Left forelimb (tissue), 1 donor: ENCODE data around the gene SIN3A.

Experiments
- DNase-seq: peaks from one replicate; pipeline ENCODE4 v3.0.0-alpha.2; 2018; ENCODE audit warnings: low spot score

Gene SIN3A

DNA sequence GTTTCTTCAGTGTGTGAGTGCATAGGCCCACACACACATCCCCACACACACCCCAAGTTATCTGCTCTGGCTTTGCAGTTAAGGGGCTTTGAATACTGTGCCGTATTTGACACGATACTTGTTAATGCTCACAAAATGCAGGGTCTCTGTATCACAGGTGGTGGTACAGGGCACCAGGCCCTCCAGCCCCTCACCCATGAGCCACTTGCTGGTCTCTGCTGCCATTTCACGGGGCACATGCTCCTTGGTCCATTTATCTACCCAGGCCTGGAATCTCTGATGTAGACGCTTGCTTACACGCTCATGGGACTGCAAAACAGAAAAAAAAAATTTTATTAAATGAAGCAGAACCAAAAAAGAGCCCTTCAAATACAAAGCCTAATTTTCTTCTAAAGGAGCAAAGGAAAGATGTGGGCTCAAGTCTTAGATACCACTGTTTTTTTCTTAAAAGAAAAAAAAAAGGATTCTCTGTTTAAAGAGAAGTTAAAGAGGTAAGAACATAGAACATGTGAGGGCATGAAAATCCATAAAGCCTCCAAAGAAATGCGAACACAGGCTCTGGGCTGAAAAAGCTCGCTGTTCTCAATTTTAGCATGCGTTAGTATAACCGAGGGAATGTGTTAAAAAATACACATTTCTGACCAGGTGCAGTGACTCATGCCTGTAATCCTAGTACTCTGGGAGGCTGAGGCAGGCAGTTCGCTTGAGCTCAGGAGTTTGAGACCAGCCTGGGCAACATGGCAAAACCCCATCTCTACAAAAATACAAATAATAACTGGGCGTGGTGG, 79.4 kb downstream of the SIN3A start:
- DNase-seq: no peak

DNA sequence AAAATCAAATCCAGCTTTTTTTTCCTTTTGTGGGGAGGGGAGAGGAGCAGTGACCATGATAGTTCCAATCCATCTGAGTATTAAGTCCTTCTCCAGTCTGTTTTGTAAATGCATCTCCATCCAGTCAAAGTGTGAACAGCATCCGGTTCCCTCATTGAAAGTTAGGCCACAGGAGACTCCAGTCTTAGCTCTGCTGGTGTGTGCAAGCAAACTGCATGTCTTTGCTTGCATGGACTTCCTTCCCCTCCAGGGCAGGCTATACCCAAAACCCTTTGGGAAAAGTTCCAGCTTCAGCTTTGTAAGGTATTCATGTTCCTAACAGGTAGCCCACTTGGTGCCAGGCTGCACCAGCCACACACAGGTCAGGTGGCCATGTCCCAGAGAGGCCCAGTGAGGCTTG, 80.0 kb downstream of the SIN3A start:
- no peak for DNase-seq

DNA sequence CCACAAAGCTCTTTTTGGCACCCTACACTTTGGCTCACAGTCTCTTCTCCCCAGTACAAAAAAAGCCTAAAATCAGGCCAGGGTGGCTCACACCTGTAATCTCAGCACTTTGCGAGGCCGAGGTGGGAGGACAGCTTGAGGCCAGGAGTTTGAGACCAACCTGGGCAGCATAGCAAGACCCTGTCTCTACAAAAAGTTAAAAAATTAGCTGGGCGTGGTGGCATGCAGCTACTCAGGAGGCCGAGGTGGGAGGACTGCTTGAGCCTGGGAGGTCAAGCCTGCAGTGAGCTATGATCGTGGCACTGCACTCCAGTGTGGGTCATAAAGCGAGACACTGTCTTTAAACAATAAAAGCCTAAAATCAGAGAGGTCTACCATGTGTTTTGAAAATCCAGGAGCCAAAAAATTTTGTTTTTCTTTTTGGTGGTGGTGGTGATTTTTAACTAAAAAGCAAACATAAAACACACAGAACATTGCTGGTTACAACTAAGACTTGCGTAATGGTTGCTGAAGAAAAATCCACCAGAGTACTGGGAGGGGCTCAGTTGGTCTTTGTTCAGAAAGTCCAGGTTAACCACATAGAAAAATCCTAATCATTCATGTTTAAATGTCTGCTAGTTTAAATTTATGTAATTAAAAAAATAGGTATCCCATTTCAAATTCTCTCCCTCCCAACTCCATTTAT, 81.5 kb downstream of the SIN3A start:
- DNase-seq: no peak

DNA sequence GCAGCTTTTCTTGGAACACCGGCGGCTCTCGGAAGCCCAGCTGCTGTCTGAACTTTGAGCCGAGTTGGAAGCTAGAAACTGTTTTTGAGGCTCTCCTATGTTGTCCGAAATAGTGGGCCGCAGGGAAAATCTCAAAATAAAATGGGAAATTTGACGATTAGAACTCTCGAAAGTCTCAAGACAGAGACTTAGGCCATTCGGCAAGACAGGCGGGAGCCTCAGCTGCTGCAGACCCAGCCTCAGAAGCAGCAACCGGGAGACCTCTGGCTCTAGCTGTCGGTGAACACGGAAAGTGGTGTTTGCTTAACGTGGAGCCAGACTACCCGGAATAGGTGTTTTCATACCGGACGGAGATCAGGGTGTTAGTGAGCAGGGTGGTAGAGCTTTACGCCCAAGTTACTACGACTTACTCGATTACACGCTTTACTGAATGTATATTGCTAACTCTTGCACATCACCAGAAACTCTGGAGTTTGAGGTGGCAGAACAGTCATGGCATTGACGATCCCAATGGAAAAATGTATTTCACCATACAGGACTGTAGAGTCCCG, 82.7 kb downstream of the SIN3A start:
- no peak for DNase-seq

DNA sequence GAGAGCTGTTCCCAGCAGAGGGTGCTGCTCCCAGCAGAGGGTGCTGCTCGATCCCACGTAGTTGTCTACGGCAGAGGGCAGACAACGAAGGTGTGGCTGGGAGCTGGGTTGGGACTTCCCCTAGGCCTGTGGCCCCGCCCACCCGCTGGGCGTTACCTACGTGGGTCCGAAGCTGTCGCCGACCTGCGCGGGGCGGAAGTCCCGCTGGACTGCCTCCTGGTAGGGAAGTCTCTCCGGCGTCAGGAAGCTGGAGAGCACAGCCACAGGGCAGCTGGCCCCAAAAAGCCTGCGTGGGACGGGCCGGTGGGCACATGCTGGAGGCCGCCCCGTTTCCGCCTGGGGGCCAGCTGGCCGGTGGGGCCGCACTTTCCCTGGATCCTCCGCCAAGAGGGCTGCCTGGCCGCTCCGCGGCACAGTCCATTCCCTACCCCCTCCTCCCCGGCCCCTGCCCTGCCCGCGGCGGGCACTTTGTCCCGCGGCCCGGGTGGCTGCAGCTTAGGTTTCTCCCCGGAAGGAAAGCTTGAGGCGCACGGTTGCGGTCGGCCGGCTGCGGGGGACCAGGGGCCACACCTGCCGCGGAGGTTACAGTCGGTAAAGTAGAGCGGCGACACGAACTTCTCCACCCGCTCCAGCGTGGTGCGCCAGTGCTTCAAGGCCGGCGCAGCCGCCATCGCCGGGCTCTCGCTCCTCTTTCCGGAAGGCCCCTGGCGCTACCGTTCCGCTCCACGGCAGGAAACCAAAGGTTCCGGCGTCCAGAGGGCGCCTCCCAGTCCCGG, 83.4 kb downstream of the SIN3A start, which contains the start of gene MAN2C1:
Gene MAN2C1, minus strand, starts transcription at position 695 of the 776 bp plus-strand sequence. Its CDS starts 24 bp downstream, at position 671.
- peak; percentile 95 for DNase-seq

DNA sequence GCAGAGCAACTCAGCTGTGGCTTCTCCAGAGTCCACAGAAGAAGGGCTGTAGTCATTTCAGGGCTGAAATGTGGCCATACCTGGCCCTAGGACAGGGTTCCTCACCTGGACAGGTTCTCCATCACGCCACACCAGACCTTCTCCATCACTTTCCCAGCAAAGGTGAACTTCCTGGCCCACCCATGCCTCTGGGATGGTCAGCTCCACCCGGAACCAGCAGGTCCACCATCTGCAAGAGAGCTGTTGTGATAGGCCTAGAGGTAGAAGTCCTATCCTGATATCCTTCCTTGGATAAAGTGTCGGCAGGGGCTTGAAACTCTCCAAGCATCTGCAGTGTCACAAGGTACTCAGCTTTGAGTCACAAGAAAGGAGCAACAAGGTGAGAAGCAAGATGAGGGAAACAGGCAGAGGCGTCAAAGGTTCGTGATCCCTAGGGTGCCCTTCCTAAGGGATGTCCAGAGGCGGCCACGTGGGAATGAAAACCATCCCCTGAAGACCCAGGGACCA, 84.0 kb downstream of the SIN3A start:
- no peak for DNase-seq

DNA sequence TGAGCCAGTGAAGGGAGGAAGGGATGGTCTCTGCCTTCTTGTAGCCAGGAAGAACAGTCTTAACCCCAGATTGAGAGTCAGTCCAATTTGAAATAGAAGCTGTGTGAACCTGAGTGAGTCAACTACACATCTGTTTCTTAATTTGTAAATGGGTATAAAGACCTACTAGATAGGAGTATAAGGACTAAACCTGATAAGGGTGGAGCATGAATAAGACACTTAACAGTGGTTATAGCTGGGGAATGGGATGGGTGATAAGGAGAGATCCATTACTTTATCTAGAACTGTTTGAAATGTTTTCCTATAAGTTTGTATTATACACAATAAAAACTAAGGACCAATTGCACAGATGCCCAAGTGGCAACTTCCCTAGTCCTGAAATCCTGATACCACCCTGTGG, 84.5 kb downstream of the SIN3A start:
- no peak for DNase-seq

DNA sequence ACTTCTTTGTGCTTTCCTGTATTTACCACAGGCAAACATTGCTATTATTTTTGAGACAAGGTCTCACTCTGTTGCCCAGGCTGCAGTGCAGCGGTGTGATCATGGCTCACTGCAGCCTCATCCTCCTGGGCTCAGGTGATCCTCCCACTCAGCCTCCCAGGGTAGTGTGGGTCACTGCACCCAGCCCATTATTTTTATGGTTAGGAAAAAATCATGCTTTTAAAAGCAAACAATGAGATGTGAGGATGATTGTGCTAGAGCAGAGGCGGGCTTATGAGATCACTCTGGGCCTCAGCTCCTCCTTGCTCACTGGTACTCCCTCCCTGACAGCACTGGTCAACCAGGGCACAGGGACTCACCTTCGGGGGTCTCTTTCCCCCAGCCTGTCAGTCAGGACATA, 85.3 kb downstream of the SIN3A start:
- DNase-seq: no peak

DNA sequence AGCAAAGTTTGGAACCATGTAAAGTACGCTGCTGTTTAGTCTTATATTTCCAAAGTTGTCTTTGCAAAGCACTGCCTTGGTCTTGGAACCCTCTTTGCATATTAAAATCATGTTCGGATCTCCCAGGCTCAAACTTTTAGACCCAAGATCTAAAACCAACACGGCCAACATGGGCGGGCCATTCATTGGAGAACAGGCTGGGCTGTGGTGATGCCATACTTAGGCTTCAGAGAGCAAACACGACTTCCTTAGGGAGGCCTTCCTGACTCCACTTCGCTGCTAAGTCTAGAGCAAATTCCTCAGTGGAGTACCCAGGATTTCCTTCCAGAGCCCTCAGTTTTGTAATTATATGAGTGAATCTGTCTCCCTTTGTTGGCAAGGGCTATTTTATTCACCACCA, 86.6 kb downstream of the SIN3A start:
- DNase-seq: no peak

DNA sequence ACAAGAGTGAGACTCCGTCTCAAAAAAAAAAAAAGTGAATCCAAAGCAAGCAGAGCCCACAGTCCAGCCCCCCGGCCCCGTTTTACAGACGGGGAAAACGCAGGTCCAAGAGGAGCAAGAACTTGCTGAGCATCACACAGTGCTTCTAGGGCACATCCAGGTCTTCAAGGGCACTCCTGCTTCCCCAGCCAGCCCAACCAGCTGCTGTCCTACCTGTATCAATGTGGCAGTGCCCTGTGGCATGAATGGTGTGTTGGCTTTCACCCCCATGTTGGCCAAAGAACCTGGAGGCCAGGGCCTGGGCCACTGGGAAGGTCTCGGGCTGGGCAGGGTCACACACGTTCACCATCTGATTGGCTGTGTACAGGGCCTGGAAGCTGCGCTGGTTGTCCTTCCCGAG, 87.7 kb downstream of the SIN3A start:
- DNase-seq: no peak

DNA sequence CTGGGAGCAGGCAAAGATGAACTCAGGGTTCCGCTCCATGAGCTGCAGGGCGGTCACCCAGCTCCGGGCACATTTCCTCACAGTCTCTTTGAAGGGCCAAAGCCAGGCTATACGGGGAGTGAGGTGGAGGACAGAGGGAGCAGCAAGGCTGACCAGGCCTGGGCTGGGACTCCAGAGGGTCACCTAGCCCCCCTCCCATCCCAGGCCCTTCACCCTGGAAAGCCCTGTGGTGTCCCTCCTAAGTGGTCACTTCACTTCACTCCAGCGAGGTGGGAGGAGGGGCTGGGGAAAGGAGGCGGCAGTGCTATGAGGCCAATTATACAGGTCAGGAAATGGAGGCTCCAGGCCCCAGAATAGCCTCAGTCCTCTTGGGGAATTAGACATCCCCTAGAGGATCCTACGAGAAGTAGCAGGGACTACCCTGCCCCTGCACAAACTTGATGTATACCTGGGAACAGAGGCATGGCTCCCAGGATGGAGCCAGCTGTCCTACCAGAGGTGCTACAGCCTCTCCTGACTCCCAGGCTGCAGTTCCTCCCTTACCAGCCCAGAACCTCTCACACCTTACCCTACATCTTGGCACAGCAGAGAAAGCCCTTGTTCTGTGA, 88.7 kb downstream of the SIN3A start:
- DNase-seq: no peak

DNA sequence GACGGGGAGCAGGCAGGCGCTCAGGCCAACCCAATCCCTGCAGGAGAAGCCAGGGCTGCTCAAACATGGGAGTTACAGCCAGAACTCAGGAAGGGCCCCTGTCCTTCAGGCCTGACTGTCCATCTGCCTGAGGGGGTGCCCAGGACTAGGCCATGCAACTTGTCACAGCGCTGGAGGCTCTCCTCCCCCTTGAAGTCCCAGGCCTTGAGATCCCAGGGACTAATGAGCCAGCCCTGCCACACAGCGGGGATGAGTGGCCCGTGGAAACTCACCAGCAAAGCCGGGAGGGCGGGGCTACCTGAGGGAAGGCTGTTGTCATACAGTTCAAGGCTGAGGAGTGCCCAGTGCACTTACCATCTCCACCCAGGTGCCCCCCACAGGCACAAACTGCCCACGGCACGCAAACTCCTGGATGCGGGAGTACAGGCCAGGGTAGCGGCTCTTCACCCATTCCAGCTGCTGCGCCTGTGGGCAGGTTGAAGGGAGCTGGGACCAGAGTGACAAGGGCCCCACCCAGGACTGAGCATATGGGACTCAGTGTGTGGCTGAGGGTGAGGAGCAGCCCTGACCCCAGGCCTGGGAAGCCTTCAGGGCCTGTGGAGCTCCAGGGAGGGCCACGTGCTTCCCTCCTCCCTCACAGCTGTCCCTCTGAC, 89.4 kb downstream of the SIN3A start:
- no peak for DNase-seq

DNA sequence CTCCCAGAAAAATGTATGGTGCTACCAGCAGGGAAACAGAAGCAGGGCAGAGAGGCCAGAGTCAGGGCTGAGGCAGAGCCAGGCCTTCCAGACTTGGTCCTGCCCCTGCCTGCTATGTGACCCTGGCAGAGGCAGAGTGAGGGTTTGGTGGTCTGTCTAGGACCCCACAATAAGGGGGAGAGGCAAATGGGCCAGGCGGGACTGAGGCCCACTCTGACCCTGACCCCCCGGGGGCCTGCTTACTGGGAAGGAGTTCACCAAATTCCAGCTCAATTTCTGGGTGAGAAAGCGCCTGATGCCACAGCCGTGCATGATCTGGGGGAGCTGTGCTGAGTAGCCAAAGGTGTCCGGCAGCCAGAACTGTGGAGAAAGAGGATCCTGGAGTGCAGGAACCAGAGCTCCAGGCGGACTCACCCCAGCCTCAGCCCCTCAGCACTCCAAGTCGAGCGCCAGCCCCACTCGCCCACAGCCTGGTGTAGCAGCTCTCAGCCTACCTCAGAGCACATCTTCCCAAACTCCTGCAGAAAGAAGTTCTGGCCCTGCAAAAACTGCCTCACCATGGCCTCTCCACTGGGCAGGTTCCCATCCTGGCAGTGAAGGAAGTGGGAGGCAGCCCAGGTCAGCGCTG, 90.0 kb downstream of the SIN3A start:
- DNase-seq: no peak

DNA sequence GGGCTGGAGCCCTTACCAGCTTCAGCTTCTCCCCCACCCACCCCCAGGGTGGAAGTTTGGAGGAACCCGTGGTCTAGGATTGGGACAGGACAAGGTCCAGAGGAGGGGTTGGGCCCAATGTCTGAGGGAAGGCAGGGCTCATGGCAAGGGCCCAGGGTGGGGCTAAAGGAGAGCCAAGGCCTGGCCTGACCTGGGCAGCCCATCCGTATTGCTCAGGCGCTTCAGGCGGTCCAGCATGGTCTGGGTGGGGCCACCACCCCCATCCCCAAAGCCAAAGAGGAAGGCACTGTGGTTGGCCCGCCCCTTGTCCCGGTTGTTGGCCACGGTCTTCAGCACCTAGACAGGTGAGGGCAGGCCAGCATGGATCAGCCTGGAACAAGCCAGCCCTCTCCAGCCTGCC, 90.6 kb downstream of the SIN3A start:
- DNase-seq: no peak

DNA sequence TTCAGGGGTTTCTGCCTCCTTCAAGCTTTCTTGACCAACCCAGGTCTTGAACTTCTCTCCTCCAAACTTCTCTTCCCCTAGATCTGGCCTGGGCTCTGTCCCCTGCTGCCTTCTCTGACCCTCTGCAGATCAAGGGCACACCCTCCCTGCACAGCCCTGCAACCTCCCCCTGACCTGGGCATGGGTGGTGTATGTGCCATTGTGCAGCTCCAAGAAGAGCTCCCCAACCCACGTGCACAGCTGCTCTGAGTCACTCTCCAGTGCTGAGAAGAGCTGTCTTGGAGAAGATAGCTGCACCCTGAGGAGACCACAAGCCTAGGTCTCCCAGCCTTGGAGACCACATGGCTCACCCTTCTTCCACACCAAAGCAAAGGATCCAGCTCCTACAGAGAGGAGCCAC, 91.1 kb downstream of the SIN3A start:
- DNase-seq: no peak

DNA sequence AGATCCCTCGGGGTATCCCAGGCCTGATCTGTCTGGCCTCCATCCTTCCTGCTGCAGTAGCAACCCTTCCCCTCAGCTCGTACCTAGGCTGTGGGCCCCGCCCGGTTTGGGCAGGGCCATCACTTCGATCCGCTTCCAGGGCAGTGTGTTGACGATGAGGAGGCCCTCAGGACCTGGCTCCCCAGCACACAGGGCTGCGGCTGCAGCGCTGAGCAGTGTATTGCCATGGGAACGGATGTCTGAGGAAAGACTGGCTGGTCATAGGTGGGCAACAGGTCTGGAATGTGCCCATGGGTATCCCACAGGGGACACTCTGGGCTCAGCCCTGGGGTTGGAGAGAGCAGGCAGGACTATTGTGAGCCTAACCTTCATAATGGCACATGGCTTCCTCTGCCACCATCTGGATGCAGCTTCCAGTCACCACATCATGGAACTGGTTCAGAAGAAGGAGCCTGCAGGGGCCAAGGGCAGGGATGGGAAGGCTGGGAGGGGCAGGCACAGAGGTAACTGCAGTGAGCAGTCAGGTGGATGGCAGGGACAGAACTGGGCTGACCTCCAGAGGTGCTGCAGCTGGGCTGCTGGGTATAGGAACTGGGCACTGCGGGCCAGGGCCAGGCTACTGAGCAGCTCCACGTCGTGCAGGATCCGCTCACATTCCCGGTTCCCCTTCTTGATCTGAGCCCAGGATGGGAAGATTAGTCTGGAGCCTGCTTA, 91.8 kb downstream of the SIN3A start:
- no peak for DNase-seq

DNA sequence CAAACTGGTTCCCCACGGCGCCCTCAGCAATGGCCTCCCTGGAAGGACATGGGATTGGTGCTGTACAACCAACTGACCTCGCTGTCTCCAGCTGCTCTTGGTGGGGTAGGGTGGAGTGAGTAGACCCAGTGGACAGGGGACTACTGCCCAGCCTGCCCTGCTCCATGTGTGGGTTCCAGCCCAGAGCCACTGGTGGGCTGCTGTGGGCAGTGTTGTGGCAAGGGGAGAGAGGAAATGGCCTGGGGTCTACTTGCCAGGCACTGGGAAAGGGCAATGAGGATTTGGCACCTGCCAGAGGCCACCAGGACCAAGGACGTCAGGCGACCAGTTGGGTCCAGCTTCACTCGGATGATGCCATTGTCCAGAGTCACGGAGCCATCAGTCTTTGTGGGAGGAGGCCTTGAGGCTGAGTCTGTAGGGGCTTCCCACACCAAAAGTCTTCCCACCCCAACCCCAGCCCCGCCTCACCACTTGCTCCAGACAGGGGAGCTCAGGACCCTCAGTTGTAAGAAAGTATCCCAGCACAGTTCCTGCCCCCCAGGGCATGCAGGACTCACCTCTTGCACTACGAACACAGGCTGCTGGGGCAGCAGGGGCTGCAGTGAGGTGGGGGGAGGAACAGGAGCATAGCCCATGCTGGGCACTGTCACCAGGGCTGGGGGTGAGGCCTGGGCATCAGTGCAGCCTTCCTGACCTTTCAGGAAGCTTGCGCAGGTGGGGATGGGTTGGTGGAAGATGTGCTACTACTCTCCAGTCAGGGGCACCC, 92.5 kb downstream of the SIN3A start:
- no peak for DNase-seq

DNA sequence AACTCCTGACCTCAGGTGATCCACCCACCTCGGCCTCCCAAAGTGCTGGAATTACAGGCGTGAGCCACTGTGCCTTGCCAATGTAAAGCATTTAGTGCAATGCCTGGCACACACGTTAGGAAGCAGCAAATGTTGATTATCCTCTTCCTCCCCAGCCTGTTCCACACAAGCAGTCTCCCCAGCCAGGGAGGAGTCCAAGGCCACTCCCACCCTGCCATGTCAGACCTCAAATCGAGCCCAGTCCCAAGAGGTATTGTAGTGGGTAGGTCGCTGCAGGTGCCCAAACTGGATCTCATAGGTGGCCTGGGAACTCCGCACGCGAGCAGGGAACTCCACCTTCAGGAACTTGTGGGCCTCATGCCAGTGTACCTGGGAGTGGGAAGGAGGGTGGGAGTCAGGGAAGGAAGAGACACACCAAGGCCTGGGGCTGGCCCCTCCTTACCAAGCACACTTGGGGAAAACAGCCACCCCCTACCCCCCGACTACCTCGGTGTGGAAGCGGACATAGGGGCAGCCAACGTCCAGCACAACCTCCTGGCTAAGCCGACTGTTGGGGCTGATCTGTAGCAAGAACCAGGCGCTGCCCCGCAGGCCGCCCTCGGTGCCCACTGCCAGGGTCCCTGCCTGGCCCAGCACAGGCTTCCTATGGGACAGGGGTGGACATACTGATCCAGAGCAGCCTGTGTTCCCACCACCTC, 93.4 kb downstream of the SIN3A start:
- DNase-seq: no peak

DNA sequence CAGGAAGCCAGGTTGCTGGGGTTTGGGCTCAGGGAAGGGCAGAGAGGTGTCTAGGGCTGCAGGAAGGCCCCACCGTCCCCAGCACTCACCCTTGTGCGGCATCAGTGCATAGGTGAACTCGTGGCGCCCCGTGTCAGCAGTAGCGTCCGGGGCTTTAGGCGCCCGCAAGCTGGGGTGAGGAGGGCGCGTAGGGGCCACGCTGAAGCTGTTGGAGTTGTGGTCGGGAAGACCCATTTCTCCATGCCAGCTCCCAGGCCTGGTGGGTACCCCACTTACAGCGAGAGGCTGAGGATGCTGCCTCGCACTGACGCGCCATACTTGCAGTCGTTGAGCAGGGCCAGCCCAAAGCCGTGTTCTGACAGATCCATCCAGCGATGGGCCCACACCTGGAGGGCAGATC, 95.0 kb downstream of the SIN3A start:
- DNase-seq: no peak
